Measurements from ENCODE around the gene NPAS1. TPM values are rescaled to one million over a fixed set of nuclear protein-coding genes. Genes with fewer than 3 reads are reported as not detected.
A peak's percentile ranks its signal among the peaks of the same experiment; 100 is the strongest.

The NPAS1 gene
- polyA plus RNA-seq, 3 donors, result not detected

- Histone ChIP-seq H3K9ac (ENCODE audit: insufficient read depth, low read length, poor library complexity, severe bottlenecking) (no peak overlapping the region), H3K27ac (ENCODE audit: low read depth in 1 of 2, low read length in 2 of 2) (peak overlapping the region in 1 of 2 donors; percentile 51), H3K79me2 (ENCODE audit: insufficient read depth, low read length) (peaks cover 31% of the 10 kb centered on the region), H2AFZ (ENCODE audit: insufficient read depth, low read depth, low read length, poor library complexity, severe bottlenecking) (no peak overlapping the region), H3K4me3 (replicated peaks in 1 of 3; ENCODE audit: low read depth in 2 of 3, low read length in 3 of 3) (no peak overlapping the region), H3K27me3 (ENCODE audit: control insufficient read depth in 2 of 2, insufficient read depth in 2 of 2, low read length in 2 of 2) (no peaks in the 10 kb centered on the region), H3K4me2 (replicated peaks; ENCODE audit: extremely low read depth, low read length, poor library complexity, severe bottlenecking) (no peak overlapping the region), H4K20me1 (ENCODE audit: insufficient read depth, low read length) (peaks cover 47% of the 10 kb centered on the region), H3K9me3 (replicated peaks in 1 of 2; ENCODE audit: control insufficient read depth in 1 of 2, insufficient read depth in 1 of 2, low read length in 2 of 2) (no peaks in the 10 kb centered on the region), H3K36me3 (replicated peaks in 1 of 2; ENCODE audit: control insufficient read depth in 1 of 2, insufficient read depth in 2 of 2, low read length in 2 of 2) (peaks cover 46 to 89% of the 10 kb centered on the region in 2 donors), H3K4me1 (ENCODE audit: control insufficient read depth in 1 of 2, insufficient read depth in 2 of 2, low read length in 2 of 2) (peaks cover 19% of the 10 kb centered on the region in 2 donors)
- Mint-ChIP-seq H3K4me1 (peaks cover 24% of the 10 kb centered on the region), H3K9me3 (no peaks in the 10 kb centered on the region), H3K27ac (peak overlapping the region in 3 of 7 donors; percentile 15 to 92 (median 41)), H3K27me3 (ENCODE audit: low read depth in 3 of 3) (peaks cover 0 to 2% (median 0%) of the 10 kb centered on the region in 3 donors), H3K4me3 (peak overlapping the region in 1 of 2 donors; percentile 15), H3K36me3 (peaks cover 57 to 87% of the 10 kb centered on the region in 2 donors)
- intact Hi-C loops (cut with micrococcal nuclease), result no loop called here
- WGBS (ENCODE audit: insufficient coverage), result 7% methylated on average over 9 of the region's 9 CpGs
- no peak for DNase-seq
- TF ChIP-seq, protein P1, sequence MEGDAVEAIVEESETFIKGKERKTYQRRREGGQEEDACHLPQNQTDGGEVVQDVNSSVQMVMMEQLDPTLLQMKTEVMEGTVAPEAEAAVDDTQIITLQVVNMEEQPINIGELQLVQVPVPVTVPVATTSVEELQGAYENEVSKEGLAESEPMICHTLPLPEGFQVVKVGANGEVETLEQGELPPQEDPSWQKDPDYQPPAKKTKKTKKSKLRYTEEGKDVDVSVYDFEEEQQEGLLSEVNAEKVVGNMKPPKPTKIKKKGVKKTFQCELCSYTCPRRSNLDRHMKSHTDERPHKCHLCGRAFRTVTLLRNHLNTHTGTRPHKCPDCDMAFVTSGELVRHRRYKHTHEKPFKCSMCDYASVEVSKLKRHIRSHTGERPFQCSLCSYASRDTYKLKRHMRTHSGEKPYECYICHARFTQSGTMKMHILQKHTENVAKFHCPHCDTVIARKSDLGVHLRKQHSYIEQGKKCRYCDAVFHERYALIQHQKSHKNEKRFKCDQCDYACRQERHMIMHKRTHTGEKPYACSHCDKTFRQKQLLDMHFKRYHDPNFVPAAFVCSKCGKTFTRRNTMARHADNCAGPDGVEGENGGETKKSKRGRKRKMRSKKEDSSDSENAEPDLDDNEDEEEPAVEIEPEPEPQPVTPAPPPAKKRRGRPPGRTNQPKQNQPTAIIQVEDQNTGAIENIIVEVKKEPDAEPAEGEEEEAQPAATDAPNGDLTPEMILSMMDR (IDR thresholded peaks at IDR 0.05), result no peak
Observed at GRCh38 chr19:47074621-47075020, 55.0 kb downstream of the NPAS1 start.

DNA sequence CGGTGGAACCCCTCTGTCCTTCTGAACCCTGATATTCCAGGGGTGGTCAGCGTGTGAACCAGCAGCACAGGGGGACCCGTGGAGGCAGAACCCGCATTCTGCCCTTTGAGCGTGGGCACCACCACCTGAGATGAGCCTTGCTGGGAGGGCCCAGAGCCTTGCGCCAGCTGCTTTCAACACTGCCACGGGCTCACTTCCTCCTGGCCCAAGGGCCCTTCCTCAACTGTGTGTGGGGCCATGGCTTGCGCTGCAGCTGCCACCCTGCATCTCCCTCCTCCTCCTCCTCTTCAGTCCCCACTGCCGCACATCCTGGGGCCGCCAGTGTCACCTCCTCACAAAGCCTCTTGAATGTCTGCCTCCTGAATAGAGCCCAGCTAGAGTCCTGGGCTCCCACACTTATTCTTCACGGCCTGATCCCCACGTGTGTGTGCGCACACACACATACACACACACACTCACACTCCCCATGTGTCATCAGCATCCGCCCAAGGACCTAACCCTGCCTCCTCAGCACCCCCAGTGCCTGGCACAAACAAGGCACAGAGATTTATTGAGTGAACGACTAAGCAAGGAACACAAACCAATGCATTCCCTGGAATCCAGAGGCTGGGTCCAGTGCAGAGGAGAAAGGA is 55.7 kb downstream of the NPAS1 start:
- DNase-seq, result peak; percentile 62 to 66 (median 64)
- Mint-ChIP-seq H3K27ac (peak overlapping the region; percentile 84 to 95 (median 91)), H3K9me3 (no peaks in the 10 kb centered on the region), H3K36me3 (peaks cover 51 to 85% of the 10 kb centered on the region in 2 donors), H3K27me3 (ENCODE audit: low read depth in 3 of 3) (peaks cover 0 to 2% (median 0%) of the 10 kb centered on the region in 3 donors), H3K4me1 (peaks cover 24% of the 10 kb centered on the region), H3K4me3 (peak overlapping the region; percentile 61 to 90)
- H3K9me3 ChIP-seq (replicated peaks in 1 of 2; ENCODE audit: control insufficient read depth in 1 of 2, insufficient read depth in 1 of 2, low read length in 2 of 2), result no peaks in the 10 kb centered on the region
- peak overlapping the region; percentile 18 for H2AFZ ChIP-seq (ENCODE audit: insufficient read depth, low read depth, low read length, poor library complexity, severe bottlenecking)
- H3K79me2 ChIP-seq (ENCODE audit: insufficient read depth, low read length), result peaks cover 31% of the 10 kb centered on the region
- H4K20me1 ChIP-seq (ENCODE audit: insufficient read depth, low read length), result peaks cover 40% of the 10 kb centered on the region
- H3K4me2 ChIP-seq (replicated peaks; ENCODE audit: extremely low read depth, low read length, poor library complexity, severe bottlenecking), result peak overlapping the region; percentile 33
- intact Hi-C loops (cut with micrococcal nuclease), result no loop called here
- peak overlapping the region; percentile 1 to 51 for H3K27ac ChIP-seq (ENCODE audit: low read depth in 1 of 2, low read length in 2 of 2)
- H3K36me3 ChIP-seq (replicated peaks in 1 of 2; ENCODE audit: control insufficient read depth in 1 of 2, insufficient read depth in 2 of 2, low read length in 2 of 2), result peaks cover 45 to 89% of the 10 kb centered on the region in 2 donors
- H3K9ac ChIP-seq (ENCODE audit: insufficient read depth, low read length, poor library complexity, severe bottlenecking), result no peak overlapping the region
- no peaks in the 10 kb centered on the region for H3K27me3 ChIP-seq (ENCODE audit: control insufficient read depth in 2 of 2, insufficient read depth in 2 of 2, low read length in 2 of 2)
- 24% methylated on average over 15 of the region's 15 CpGs for WGBS (ENCODE audit: insufficient coverage)
- peaks cover 19% of the 10 kb centered on the region in 2 donors for H3K4me1 ChIP-seq (ENCODE audit: control insufficient read depth in 1 of 2, insufficient read depth in 2 of 2, low read length in 2 of 2)
- TF ChIP-seq, protein P1 (IDR thresholded peaks at IDR 0.05), result no peak
- H3K4me3 ChIP-seq (replicated peaks in 1 of 3; ENCODE audit: low read depth in 2 of 3, low read length in 3 of 3), result peak overlapping the region in 1 of 3 experiments; percentile 19
